Panc1 (cell line): ENCODE data around the gene TLX1.

Experiments
- POLR2AphosphoS5 ChIP-seq: IDR thresholded peaks from 2 replicates; pipeline ENCODE4 v1.6.1; 2012; ENCODE audit warnings: mild to moderate bottlenecking, low read depth, low read length, moderate library complexity
- SIN3A ChIP-seq: IDR thresholded peaks from 2 replicates; pipeline ENCODE4 v1.6.1; 2012; ENCODE audit warnings: low read depth, mild to moderate bottlenecking, low read length, moderate library complexity, borderline replicate concordance; ENCODE audit not compliant: insufficient read depth
- TCF7L2 ChIP-seq: IDR thresholded peaks from 2 replicates; pipeline ENCODE4 v1.6.1; 2011; ENCODE audit warnings: mild to moderate bottlenecking, low read depth, low read length, inconsistent platforms
- TF ChIP-seq, protein P1 (sequence below): fragments of 450-650 bp; IDR thresholded peaks from 2 replicates; pipeline ENCODE4 v1.5.1; 2017; ENCODE audit warnings: mild to moderate bottlenecking
- TF ChIP-seq, protein P2 (sequence below), 2 experiments: IDR thresholded peaks; 2 replicates each; pipeline ENCODE4 v1.6.1; 2011 to 2012; ENCODE audit warnings: low read depth in 2 of 2, control low read depth in 1 of 2, low read length in 1 of 2, mild to moderate bottlenecking in 1 of 2, moderate library complexity in 1 of 2; ENCODE audit not compliant: insufficient read depth in 1 of 2

DNA sequence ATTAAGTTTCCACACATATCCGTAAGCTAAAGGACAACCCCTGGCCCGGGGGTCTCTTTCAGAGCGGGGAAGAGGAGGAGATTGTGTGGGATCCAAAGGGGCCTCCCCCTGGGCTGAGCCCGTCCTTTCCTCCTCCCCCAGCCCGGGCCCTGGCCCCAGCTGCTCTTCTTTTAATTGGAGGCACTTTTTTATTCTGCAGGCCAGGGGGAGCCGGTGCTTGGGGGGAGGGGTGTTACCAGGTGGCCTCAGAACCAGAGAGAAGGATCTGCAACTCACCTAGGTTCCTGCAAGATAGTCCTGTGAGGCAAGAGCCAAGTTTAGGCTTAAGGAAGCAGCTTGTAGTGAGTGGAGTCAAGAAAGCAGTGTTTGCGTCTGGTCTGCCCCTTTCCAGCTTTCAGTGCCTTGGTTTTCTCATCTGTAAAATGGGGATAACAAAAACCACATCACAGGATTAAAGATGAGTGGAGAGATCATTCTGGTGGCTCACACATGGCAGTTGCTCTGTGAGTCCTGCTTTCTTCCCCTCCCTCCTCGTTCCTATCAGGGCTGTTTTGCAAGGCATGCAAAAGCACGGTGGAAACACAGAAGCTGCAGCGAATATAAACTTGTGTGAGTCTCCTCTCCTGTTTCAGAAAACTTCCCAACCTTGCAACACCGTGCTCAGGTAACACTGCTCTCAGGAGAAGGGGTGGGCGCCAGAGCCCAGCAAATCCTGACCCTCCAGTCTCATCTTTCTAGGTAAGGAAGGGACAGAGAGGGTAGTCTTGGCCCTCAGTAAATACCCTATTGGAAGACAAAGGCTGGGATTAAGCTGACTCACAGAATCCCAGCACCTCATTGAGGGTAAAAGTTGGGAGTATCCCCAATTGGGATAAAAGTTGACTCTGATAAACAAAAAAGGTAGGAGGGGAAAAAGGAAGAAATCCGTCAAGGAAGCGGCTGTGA is 4.1 kb upstream of the TLX1 start:
- TF ChIP-seq SIN3A (no peak), POLR2AphosphoS5 (no peak), TCF7L2 (no peak)
- TF ChIP-seq, protein P1, sequence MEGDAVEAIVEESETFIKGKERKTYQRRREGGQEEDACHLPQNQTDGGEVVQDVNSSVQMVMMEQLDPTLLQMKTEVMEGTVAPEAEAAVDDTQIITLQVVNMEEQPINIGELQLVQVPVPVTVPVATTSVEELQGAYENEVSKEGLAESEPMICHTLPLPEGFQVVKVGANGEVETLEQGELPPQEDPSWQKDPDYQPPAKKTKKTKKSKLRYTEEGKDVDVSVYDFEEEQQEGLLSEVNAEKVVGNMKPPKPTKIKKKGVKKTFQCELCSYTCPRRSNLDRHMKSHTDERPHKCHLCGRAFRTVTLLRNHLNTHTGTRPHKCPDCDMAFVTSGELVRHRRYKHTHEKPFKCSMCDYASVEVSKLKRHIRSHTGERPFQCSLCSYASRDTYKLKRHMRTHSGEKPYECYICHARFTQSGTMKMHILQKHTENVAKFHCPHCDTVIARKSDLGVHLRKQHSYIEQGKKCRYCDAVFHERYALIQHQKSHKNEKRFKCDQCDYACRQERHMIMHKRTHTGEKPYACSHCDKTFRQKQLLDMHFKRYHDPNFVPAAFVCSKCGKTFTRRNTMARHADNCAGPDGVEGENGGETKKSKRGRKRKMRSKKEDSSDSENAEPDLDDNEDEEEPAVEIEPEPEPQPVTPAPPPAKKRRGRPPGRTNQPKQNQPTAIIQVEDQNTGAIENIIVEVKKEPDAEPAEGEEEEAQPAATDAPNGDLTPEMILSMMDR: no peak
- TF ChIP-seq, protein P2, sequence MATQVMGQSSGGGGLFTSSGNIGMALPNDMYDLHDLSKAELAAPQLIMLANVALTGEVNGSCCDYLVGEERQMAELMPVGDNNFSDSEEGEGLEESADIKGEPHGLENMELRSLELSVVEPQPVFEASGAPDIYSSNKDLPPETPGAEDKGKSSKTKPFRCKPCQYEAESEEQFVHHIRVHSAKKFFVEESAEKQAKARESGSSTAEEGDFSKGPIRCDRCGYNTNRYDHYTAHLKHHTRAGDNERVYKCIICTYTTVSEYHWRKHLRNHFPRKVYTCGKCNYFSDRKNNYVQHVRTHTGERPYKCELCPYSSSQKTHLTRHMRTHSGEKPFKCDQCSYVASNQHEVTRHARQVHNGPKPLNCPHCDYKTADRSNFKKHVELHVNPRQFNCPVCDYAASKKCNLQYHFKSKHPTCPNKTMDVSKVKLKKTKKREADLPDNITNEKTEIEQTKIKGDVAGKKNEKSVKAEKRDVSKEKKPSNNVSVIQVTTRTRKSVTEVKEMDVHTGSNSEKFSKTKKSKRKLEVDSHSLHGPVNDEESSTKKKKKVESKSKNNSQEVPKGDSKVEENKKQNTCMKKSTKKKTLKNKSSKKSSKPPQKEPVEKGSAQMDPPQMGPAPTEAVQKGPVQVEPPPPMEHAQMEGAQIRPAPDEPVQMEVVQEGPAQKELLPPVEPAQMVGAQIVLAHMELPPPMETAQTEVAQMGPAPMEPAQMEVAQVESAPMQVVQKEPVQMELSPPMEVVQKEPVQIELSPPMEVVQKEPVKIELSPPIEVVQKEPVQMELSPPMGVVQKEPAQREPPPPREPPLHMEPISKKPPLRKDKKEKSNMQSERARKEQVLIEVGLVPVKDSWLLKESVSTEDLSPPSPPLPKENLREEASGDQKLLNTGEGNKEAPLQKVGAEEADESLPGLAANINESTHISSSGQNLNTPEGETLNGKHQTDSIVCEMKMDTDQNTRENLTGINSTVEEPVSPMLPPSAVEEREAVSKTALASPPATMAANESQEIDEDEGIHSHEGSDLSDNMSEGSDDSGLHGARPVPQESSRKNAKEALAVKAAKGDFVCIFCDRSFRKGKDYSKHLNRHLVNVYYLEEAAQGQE (IDR thresholded peaks at IDR 0.05; ENCODE audit: insufficient read depth in 1 of 2, low read depth in 2 of 2, low read length in 1 of 2): no peak
